Suprapubic skin (tissue), 4 donors: ENCODE results near the gene TNK2. TPM values are rescaled to one million over a fixed set of nuclear protein-coding genes. Genes with fewer than 3 reads are reported as not detected.
"Not testable (repeated sequence)": the region's sequence is repeated elsewhere in the genome, so short reads cannot be mapped to it uniquely, and the experiment has no call there.

Experiments
- DNase-seq, 2 donors: peaks; one replicate each; pipeline ENCODE4 v3.0.0-alpha.2; 2019; ENCODE audit warnings: low spot score in 2 of 2
- H3K27ac ChIP-seq: fragments of 200-600 bp; sonication (generic); one replicate; pipeline ENCODE4 v1.5.1; 2019
- H3K27me3 ChIP-seq: fragments of 200-600 bp; sonication (generic); one replicate; pipeline ENCODE4 v1.5.1; 2019
- H3K36me3 ChIP-seq: fragments of 200-600 bp; sonication (generic); one replicate; pipeline ENCODE4 v1.5.1; 2019
- H3K4me1 ChIP-seq: fragments of 200-600 bp; sonication (generic); one replicate; pipeline ENCODE4 v1.5.1; 2019
- H3K4me3 ChIP-seq: fragments of 200-600 bp; sonication (generic); one replicate; pipeline ENCODE4 v1.5.1; 2019; ENCODE audit warnings: mild to moderate bottlenecking
- H3K9me3 ChIP-seq: fragments of 200-600 bp; sonication (generic); one replicate; pipeline ENCODE4 v1.5.1; 2019
- EP300 ChIP-seq: sonication (generic); formaldehyde crosslinking; IDR thresholded peaks from one replicate; pipeline ENCODE4 v1.6.1; 2017; ENCODE audit warnings: antibody characterized with exemption
- POLR2A ChIP-seq, 2 donors: fragments of 450-650 bp; IDR thresholded peaks; one replicate each; pipeline ENCODE4 v1.6.1; 2017; ENCODE audit warnings: antibody characterized with exemption in 2 of 2, mild to moderate bottlenecking in 2 of 2, moderate library complexity in 2 of 2
- POLR2AphosphoS5 ChIP-seq, 3 donors: sonication (generic); formaldehyde crosslinking; IDR thresholded peaks; one replicate each; pipeline ENCODE4 v1.6.1; 2017; ENCODE audit warnings: antibody characterized with exemption in 3 of 3
- WGBS: methylation state at CpG from one replicate; pipeline ENCODE4 v1.1.5; 2018; 5-methylcytosine and 5-hydroxymethylcytosine counted together
- total RNA-seq, 4 donors: library from RNA; depleted of rRNA; stranded (reverse); fragments of >200 nt; gene quantifications; one replicate each; pipeline ENCODE4 v1.1.0, GENCODE V29; 2016
- TF ChIP-seq, protein P1 (sequence below), 2 donors: fragments of 200-600 bp in 1 of 2; fragments of 450-650 bp in 1 of 2; sonication (generic) in 1 of 2; IDR thresholded peaks; one replicate each; pipeline ENCODE4 v1.5.1; 2016 to 2019; ENCODE audit warnings: antibody characterized with exemption in 2 of 2, mild to moderate bottlenecking in 1 of 2, moderate library complexity in 1 of 2

Gene TNK2
- 100 to 1,000 TPM in 1 of 4 donors, 10 to 100 TPM in 3; 52.4 to 101 (median 70.0) TPM for total RNA-seq

DNA sequence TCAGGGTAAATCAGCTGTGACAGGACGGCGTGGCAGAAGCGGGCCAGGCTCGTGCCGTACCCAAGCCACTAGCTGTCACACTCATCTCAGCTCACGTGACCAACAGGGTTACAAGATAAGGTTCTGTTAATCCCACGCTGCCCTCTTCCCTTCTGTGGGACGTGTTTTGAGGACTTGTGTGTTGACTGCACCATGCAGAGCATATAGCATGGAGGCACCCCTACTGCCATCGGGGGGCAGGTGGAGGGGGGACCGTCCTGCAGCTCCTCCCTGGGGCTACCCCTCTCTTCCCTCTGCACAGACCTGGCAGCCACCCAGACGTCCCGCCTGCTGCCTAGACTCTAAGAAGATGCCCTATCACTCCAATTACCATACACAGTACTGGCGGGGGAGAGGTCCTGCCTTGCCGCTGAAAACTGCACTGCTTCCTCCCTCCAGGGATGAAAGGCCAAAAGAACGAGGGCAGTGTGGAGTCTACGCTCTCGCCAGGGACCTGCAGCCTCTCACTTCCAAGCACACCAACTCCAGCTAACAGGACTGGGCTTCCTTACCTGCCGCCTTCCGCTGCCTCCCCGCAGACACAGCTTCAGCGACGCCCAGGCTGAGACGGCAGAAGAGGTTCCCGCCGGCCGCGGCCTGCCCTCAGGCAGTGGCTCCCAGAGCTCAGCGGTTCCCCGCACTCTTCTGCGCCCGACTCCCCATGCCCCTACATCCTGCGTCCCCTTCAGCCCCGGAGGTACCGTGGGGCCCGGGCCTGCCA is at the start of gene TNK2:
Gene TNK2 (minus strand): TSS at position 618 of the 760 bp plus-strand sequence. CDS start 19,963 bp downstream, outside the sequence.
- WGBS = 0% methylated on average over 14 of the region's 35 CpGs
- peak in 1 of 2 donors; percentile 71 for DNase-seq
- Histone ChIP-seq H3K9me3 (no peaks in the 10 kb centered on the region), H3K27ac (peak within 1 kb of the TSS; percentile 89), H3K36me3 (no peaks in the 10 kb centered on the region), H3K4me1 (peaks cover 74% of the 10 kb centered on the region), H3K27me3 (no peaks in the 10 kb centered on the region), H3K4me3 (peak within 1 kb of the TSS; percentile 93)
- TF ChIP-seq, protein P1, sequence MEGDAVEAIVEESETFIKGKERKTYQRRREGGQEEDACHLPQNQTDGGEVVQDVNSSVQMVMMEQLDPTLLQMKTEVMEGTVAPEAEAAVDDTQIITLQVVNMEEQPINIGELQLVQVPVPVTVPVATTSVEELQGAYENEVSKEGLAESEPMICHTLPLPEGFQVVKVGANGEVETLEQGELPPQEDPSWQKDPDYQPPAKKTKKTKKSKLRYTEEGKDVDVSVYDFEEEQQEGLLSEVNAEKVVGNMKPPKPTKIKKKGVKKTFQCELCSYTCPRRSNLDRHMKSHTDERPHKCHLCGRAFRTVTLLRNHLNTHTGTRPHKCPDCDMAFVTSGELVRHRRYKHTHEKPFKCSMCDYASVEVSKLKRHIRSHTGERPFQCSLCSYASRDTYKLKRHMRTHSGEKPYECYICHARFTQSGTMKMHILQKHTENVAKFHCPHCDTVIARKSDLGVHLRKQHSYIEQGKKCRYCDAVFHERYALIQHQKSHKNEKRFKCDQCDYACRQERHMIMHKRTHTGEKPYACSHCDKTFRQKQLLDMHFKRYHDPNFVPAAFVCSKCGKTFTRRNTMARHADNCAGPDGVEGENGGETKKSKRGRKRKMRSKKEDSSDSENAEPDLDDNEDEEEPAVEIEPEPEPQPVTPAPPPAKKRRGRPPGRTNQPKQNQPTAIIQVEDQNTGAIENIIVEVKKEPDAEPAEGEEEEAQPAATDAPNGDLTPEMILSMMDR (IDR thresholded peaks at IDR 0.05) = no peak
- TF ChIP-seq POLR2AphosphoS5 (IDR thresholded peaks at IDR 0.05) = peak in 1 of 3 donors; percentile 16

DNA sequence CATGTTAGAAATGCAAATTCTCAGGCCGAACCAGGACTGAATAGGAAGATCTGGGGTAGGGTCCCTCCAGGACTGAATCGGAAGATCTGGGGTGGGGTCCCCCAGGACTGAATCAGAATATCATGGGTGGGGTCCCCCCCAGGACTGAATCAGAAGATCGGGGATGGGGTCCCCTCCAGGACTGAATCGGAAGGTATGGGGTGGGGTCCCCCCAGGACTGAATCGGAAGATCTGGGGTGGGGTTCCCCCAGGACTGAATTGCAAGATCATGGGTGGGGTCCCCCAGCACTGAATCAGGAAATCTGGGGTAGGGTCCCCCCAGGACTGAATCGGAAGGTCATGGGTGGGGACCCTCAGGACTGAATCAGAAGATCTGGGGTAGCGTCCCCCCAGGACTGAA is 48.2 kb upstream of the TNK2 start:
- H3K4me3 ChIP-seq = no peak overlapping the region
- no peaks in the 10 kb centered on the region for H3K9me3 ChIP-seq
- 95% methylated on average over 7 of the region's 7 CpGs for WGBS
- H3K4me1 ChIP-seq = peaks cover 6% of the 10 kb centered on the region
- DNase-seq = no peak
- no peaks in the 10 kb centered on the region for H3K27me3 ChIP-seq
- TF ChIP-seq POLR2AphosphoS5 (IDR thresholded peaks at IDR 0.05) = no peak
- no peak for TF ChIP-seq POLR2A (IDR thresholded peaks at IDR 0.05)
- no peak for TF ChIP-seq EP300
- TF ChIP-seq, protein P1 (IDR thresholded peaks at IDR 0.05) = no peak
- peaks cover 17% of the 10 kb centered on the region for H3K36me3 ChIP-seq
- H3K27ac ChIP-seq = no peak overlapping the region

DNA sequence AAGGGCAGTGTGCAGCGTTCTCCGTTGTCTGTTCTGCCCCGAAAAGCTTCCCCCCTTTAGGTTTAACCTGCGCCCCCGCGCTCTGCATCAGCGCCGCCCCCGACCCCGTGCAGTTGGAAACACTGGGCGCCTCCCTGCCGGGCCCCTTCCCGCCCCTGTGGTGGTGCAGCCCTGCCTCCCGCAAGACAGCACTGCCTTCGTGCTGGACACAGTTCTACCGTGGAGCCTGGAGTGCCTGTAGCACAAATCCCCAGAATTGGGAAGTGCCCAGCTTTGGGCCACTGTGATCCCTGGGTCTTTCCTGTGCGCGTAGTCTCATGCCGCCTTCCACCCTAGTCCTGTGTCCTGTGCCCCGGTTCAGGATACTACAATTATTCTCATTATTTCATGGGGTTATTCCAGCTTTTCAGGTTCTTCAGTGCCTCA is 47.1 kb upstream of the TNK2 start:
- not testable (repeated sequence) for DNase-seq, H3K27ac ChIP-seq, H3K9me3 ChIP-seq, H3K27me3 ChIP-seq, H3K4me1 ChIP-seq
- WGBS = 29% methylated on average over 20 of the region's 20 CpGs
- peaks cover 16% of the 10 kb centered on the region for H3K36me3 ChIP-seq
- H3K4me3 ChIP-seq = peak overlapping the region; percentile 56

DNA sequence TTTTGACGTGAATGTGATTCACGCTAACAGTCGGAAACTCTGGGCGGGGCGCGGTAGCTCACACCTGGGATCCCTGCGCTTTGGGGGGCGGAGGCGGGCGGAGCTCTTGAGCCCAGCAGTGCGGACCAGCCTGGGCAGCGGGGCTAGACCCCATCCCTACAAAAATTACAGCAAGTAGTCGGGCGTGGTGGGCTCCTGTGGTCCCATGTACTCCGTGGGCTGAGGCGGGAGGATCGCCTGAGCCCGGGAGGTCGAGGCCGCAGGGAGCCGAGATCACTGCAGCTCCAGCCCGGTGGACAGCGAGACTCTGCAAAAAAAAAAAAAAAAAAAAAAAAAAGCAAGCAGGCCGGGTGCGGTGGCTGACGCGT is 46.4 kb upstream of the TNK2 start:
- H3K27ac ChIP-seq, H3K27me3 ChIP-seq, DNase-seq, H3K4me1 ChIP-seq, H3K9me3 ChIP-seq: not testable (repeated sequence)
- Histone ChIP-seq H3K4me3 (peak overlapping the region; percentile 56), H3K36me3 (peaks cover 12% of the 10 kb centered on the region)
- WGBS = no CpG with 5 or more reads among the region's 27 CpGs

DNA sequence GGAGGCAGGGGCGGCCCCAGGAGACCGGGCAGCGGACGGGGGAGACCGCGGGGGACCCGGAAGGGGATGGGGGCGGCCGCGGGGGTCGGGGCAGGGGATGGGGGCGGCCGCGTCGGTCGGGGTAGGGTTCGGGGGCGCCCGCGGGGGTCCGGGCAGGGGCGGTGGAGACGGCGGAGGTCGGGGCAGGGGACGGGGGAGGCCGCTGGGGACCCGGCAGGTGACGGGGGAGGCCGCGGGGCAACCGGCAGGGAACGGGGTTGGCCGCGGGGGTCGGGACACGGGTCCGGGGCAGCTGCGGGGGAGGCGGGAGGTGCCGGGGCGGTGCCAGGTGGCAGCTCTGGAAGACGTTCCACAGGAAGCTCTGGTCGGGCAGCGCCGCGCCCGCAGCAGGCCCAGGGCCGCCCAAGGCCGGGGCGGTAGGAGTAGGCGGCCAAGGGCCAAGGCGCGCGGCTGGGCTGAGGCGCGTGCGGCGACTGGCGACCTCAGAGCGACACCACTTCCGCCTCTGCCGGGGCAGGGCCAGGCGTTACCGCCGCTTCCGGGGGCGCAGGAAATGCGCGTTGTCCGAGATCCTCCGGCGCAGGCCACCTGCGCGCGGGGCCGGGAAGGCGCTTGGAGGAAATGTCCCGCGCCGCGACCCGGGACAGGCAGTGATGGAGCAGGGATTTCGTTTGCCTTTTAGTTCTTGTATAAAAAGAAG is 45.9 kb upstream of the TNK2 start:
- WGBS = no CpG with 5 or more reads among the region's 84 CpGs
- not testable (repeated sequence) for H3K36me3 ChIP-seq, DNase-seq, H3K9me3 ChIP-seq, H3K27me3 ChIP-seq, H3K4me1 ChIP-seq
- Histone ChIP-seq H3K27ac (peak overlapping the region; percentile 76), H3K4me3 (peak overlapping the region; percentile 56)
- TF ChIP-seq POLR2AphosphoS5 (IDR thresholded peaks at IDR 0.05) = peak in 1 of 3 donors; percentile 57

DNA sequence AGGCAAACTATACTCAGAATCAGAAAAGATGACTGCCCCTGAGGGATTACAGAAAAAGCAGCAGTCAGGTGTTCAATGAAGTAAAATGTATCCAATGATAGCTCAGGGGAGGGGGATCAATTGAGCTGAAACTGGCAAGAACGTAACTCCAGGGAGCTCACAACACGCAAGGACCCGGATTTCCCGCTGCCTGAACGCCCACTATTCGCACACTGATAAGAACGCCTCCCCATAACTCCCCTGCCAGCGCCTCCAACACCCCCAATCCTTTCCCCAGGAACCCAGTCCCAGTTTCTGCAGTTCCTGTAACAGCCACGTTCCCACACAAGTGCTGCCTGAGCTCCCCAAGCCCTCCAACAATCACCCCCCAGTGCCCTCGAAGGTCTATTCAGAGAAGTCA is 44.2 kb upstream of the TNK2 start:
- not testable (repeated sequence) for H3K36me3 ChIP-seq, H3K4me3 ChIP-seq, H3K4me1 ChIP-seq, H3K27me3 ChIP-seq, H3K9me3 ChIP-seq, DNase-seq, H3K27ac ChIP-seq
- WGBS = 91% methylated on average over 7 of the region's 10 CpGs

DNA sequence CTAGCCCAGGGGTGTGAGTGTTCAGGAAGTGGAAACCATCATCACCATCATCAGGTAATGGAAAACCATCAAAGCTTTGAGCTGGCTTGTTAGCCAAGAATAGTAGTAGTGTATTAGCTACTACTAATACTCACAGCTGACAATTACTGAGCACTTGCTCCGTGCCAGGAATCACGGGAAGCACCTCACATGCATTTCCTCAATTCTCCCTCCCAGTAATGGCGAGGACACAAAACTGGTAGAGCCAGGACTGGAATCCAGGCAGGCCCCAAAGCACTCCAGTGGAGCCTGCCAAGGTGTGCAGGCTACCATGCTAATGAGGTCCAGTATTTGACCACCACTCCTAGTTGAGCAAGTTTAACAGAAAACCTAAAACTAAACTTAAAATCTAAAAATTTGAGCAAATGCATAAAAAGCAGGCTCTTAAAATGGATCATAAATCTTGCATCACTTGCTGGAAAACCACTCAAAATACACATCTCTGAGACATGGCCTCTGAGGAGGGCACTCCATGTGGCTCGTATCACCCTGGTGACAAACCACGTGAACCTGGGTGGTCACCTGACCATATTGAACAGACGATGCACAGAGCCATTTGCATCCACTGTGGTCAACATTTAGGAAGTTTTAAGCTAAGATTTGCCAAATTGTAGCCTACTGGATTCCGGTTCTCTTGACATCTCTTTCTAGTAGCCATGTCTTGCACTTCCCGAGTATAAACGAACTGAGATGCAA is 43.3 kb upstream of the TNK2 start:
- not testable (repeated sequence) for DNase-seq, H3K4me3 ChIP-seq
- WGBS = 69% methylated on average over 9 of the region's 9 CpGs

DNA sequence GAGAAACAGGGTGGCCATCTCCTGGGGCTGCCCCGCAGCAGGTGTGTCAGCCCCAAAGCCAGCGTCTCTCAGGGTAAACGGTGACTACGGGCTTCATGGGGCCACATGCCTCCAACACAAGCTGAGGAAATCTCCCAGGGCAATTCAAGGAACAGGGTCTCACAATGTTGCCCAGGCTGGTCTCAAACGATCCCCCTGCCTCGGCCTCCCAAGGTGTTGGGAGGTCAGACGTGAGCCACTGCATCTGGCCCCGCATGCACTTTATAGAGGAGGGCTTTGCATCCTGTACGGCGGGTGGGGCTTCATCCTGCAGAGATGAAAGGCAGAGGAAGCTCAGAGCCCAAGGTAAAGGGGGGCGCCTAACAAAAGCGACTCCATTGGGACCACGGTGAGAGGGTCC is 42.4 kb upstream of the TNK2 start:
- DNase-seq, H3K27ac ChIP-seq: not testable (repeated sequence)
- 94% methylated on average over 13 of the region's 13 CpGs for WGBS

More for the DNA sequence above, 43.3 kb upstream of the TNK2 start:
- H3K9me3 ChIP-seq, H3K27me3 ChIP-seq, H3K4me1 ChIP-seq, H3K27ac ChIP-seq: not testable (repeated sequence)
- peaks cover 10% of the 10 kb centered on the region for H3K36me3 ChIP-seq

DNA sequence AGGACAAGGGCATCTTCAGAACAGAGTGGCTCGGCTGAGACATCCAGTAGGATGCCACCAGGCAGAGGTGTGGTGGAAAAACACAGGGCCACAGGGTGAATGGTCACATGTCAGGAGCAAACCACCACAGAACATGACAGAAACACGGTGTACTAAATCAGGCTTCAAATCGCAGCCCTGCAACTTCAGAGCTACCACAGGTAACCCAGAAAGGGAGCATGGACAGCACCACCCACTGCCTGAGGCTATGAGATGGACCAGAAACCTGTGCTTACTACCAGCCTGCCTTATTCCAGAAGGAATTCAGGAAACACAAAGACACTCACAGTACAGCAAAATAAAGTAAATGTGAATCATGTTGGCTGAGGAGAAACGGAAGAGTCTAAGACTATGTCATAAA is 41.8 kb upstream of the TNK2 start:
- not testable (repeated sequence) for H3K4me1 ChIP-seq, H3K27ac ChIP-seq, H3K4me3 ChIP-seq, H3K9me3 ChIP-seq, DNase-seq, H3K27me3 ChIP-seq
- peaks cover 10% of the 10 kb centered on the region for H3K36me3 ChIP-seq
- 68% methylated on average over 4 of the region's 4 CpGs for WGBS

More for the DNA sequence above, 42.4 kb upstream of the TNK2 start:
- H3K9me3 ChIP-seq, H3K27me3 ChIP-seq, H3K4me3 ChIP-seq, H3K4me1 ChIP-seq: not testable (repeated sequence)
- peaks cover 10% of the 10 kb centered on the region for H3K36me3 ChIP-seq

DNA sequence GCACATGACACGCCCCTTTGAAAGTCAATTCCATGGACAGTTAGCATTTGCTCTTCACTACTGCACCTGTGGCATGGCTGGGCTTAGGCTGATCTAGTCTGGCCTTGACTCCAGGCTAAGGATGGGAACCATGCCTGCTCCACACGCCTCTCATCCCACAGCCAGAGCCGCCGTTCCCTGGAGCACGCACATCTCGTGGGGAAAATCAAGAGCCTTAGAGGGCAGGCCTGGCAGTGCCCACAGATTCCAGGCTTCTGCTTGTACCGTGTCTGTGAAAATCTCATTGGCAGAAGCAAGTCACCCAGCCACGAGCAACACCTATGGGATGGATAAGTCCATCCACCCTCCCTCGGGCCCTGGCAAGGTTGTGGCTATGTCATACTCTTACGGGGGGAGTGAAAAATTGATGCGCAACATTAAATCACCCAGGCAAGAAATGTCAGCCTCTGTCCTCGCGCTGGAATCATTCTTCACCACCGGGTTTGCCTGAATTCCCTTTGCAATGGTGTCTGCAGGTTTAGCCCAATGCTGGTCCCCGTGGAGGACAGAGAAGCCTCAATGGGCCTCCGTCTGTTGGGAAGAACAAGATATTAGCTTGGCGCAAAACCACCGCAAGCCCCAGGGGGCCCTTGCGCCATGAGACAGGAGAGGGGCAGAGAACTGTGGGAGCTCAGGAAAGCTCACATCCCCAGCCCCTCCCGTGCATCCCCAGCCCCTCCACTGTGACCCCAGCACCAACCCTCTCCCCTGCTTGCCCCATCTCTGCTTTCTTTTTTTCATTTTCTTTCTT is 38.8 kb upstream of the TNK2 start:
- DNase-seq, H3K4me1 ChIP-seq, H3K9me3 ChIP-seq, H3K4me3 ChIP-seq, H3K27me3 ChIP-seq, H3K27ac ChIP-seq: not testable (repeated sequence)
- H3K36me3 ChIP-seq = peaks cover 10% of the 10 kb centered on the region
- 96% methylated on average over 14 of the region's 20 CpGs for WGBS
